ENCODE measurements around the gene PTCSC3.

DNA sequence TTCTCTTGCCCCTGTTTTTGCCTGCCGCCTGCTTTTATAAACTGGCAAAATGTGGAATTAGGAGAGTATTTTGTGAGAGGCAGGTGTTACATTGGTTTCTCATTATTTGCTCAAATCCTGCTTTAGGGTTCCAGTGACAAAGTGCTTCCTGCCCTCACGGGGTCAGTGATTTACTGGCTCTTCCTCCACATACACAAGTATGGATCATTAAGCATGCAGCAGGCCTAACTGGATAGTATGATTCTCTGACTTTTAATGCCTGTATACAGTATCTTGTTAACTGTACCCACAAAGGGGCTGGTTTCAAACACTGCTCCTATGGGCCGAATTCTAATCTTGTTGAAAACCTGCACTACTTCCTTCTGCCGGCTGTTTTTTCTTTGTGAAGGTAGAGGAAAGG is 63.2 kb downstream of the PTCSC3 start:
- TF ChIP-seq, protein P1, sequence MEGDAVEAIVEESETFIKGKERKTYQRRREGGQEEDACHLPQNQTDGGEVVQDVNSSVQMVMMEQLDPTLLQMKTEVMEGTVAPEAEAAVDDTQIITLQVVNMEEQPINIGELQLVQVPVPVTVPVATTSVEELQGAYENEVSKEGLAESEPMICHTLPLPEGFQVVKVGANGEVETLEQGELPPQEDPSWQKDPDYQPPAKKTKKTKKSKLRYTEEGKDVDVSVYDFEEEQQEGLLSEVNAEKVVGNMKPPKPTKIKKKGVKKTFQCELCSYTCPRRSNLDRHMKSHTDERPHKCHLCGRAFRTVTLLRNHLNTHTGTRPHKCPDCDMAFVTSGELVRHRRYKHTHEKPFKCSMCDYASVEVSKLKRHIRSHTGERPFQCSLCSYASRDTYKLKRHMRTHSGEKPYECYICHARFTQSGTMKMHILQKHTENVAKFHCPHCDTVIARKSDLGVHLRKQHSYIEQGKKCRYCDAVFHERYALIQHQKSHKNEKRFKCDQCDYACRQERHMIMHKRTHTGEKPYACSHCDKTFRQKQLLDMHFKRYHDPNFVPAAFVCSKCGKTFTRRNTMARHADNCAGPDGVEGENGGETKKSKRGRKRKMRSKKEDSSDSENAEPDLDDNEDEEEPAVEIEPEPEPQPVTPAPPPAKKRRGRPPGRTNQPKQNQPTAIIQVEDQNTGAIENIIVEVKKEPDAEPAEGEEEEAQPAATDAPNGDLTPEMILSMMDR (IDR thresholded peaks at IDR 0.05), result no peak
- no peak for TF ChIP-seq POLR2A (IDR thresholded peaks at IDR 0.05)
